Vagina (tissue), 2 donors: ENCODE results near the gene SMCR8. TPM values are rescaled to one million over a fixed set of nuclear protein-coding genes. Genes with fewer than 3 reads are reported as not detected.

Experiments
- DNase-seq, 2 donors: peaks; one replicate each; pipeline ENCODE4 v3.0.0-alpha.2; 2017; ENCODE audit errors: extremely low spot score in 2 of 2
- H3K27ac ChIP-seq: fragments of 200-600 bp; sonication (generic); one replicate; pipeline ENCODE4 v1.5.1; 2019
- H3K27me3 ChIP-seq: fragments of 200-600 bp; sonication (generic); one replicate; pipeline ENCODE4 v1.5.1; 2019
- H3K36me3 ChIP-seq, 2 donors: fragments of 200-600 bp; sonication (generic); one replicate each; pipeline ENCODE4 v1.5.1; 2017 to 2019
- H3K4me1 ChIP-seq: fragments of 200-600 bp; sonication (generic); one replicate; pipeline ENCODE4 v1.5.1; 2019
- H3K4me3 ChIP-seq, 2 donors: fragments of 200-600 bp; sonication (generic); 1 replicate in 1 of 2; 2 replicates in 1 of 2; pipeline ENCODE4 v1.5.1; 2016 to 2019
- H3K9me3 ChIP-seq: fragments of 200-600 bp; sonication (generic); one replicate; pipeline ENCODE4 v1.5.1; 2019
- CTCF ChIP-seq, 3 experiments: fragments of 450-650 bp in 2 of 3; fragments of 200-600 bp in 1 of 3; sonication (generic) in 1 of 3; IDR thresholded peaks; one replicate each; pipeline ENCODE4 v1.5.1; 2017 to 2019; ENCODE audit warnings: antibody characterized with exemption in 3 of 3, mild to moderate bottlenecking in 2 of 3, moderate library complexity in 2 of 3
- POLR2A ChIP-seq, 2 donors: fragments of 450-650 bp; IDR thresholded peaks; one replicate each; pipeline ENCODE4 v1.6.1; 2017; ENCODE audit warnings: antibody characterized with exemption in 2 of 2, mild to moderate bottlenecking in 2 of 2, moderate library complexity in 2 of 2
- POLR2AphosphoS5 ChIP-seq, 2 donors: sonication (generic); formaldehyde crosslinking; IDR thresholded peaks; one replicate each; pipeline ENCODE4 v1.9.0; 2017; ENCODE audit warnings: antibody characterized with exemption in 2 of 2, mild to moderate bottlenecking in 2 of 2, low read depth in 1 of 2; ENCODE audit not compliant: insufficient read depth in 1 of 2
- intact Hi-C: fragments of 100-400 bp; cut with DNase I; formaldehyde crosslinking; loops from one replicate; pipeline ENCODE4 v1.15.1; 2023
- total RNA-seq: library from RNA; depleted of rRNA; stranded (reverse); fragments of >200 nt; gene quantifications from one replicate; pipeline ENCODE4 v1.2.3, GENCODE V29; 2016

SMCR8 gene
- total RNA-seq, 1 donor from 2014 or later = 11.0 TPM

- TF ChIP-seq POLR2AphosphoS5 (IDR thresholded peaks at IDR 0.05; ENCODE audit: insufficient read depth in 1 of 2, low read depth in 1 of 2) = no peak
- TF ChIP-seq CTCF (IDR thresholded peaks at IDR 0.05) = no peak
- no peak for TF ChIP-seq POLR2A (IDR thresholded peaks at IDR 0.05)
- peaks cover 0 to 7% of the 10 kb centered on the region in 2 donors for H3K36me3 ChIP-seq
- peaks cover 22% of the 10 kb centered on the region for H3K4me1 ChIP-seq
- H3K27ac ChIP-seq = peak overlapping the region; percentile 89
- no peaks in the 10 kb centered on the region for H3K27me3 ChIP-seq
- intact Hi-C loops = no loop called here
- H3K9me3 ChIP-seq = no peaks in the 10 kb centered on the region
- DNase-seq = no peak
- H3K4me3 ChIP-seq = peak overlapping the region; percentile 80 to 87
Measured at GRCh38 chr17:18361837-18362697, 47.0 kb downstream of the SMCR8 start.

DNA sequence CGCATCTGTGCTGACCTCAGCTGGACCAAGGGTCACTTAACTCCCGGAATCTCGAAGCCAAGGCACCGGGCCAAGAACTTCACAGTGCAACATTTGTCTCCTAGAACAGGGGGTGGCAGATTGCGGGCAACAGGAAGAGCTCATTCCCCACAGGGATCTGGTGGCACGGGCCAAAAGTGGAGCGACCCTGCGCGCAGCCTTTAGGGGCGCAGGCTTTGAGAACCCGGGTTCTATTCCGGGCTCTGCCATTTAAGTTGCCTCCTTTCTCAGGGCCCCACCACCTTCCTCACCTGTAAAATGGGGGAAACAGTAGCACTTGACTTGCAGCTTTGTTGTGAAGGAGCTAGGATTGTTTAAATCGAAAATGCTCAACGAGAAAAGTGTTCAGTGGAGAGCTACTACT, 47.6 kb downstream of the SMCR8 start:
- peaks cover 0 to 7% of the 10 kb centered on the region in 2 donors for H3K36me3 ChIP-seq
- H3K27ac ChIP-seq = peak overlapping the region; percentile 89
- no peaks in the 10 kb centered on the region for H3K9me3 ChIP-seq
- H3K27me3 ChIP-seq = no peaks in the 10 kb centered on the region
- intact Hi-C loops = no loop called here
- peak overlapping the region; percentile 80 to 87 for H3K4me3 ChIP-seq
- TF ChIP-seq CTCF (IDR thresholded peaks at IDR 0.05) = no peak
- TF ChIP-seq POLR2A (IDR thresholded peaks at IDR 0.05) = no peak
- TF ChIP-seq POLR2AphosphoS5 (IDR thresholded peaks at IDR 0.05; ENCODE audit: insufficient read depth in 1 of 2, low read depth in 1 of 2) = no peak
- peaks cover 22% of the 10 kb centered on the region for H3K4me1 ChIP-seq
- no peak for DNase-seq

DNA sequence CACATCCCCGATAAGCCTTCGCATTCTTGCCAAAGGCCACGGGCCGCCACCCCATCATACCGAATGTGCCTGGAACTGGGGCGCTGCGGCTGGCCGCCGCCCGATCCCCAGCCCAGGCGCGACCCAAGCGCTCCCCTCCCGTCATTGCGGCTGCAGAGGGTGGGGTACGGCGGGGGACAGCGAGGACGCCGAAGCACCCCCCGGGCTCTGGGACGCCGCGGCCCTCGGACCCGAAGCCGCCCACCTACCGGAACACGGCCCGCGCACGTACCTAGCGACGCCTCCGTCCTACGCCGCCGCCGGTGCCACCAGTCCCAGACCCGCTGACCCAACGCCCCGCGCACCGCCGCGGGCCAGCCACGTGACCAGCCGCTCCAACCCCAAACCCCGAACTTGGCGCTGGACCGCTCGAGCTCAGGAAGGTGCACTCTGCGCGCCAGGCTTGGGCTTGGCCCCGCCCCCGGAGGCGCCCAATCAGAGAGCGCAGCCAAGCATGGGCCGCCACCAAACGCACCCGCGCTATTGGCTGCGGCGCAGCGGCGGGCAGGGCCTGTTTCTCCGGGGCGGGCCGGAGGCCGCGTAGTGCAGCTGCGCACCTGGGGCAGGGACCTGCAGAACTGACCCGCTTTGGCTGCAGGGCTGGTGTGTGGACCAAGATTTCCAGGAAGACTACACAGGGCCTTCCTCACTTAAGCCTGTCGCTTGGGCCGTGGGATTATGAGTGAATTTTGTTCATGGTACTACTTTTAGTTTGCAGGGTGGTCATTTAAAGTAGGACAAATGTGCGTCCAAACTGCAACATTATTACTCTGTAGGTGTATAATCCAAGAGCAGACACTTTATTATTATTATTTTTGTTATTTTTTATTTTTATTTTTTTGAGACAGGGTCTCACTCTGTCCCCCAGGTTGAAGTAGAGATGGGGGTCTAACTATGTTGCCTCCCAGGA, 48.3 kb downstream of the SMCR8 start, which contains the start of gene SHMT1:
Gene SHMT1 (minus strand): TSS at position 450 of the 949 bp plus-strand sequence. CDS start 7,569 bp downstream, outside the sequence.
- peak within 1 kb of the TSS; percentile 80 to 87 for H3K4me3 ChIP-seq
- no peaks in the 10 kb centered on the region for H3K9me3 ChIP-seq
- intact Hi-C loops = no loop called here
- H3K27ac ChIP-seq = peak within 1 kb of the TSS; percentile 89
- peak in 1 of 2 donors; percentile 94 for DNase-seq
- H3K4me1 ChIP-seq = peaks cover 22% of the 10 kb centered on the region
- H3K36me3 ChIP-seq = peaks cover 0 to 7% of the 10 kb centered on the region in 2 donors
- no peaks in the 10 kb centered on the region for H3K27me3 ChIP-seq
- peak; percentile 75 to 81 for TF ChIP-seq POLR2AphosphoS5 (IDR thresholded peaks at IDR 0.05; ENCODE audit: insufficient read depth in 1 of 2, low read depth in 1 of 2)
- TF ChIP-seq CTCF (IDR thresholded peaks at IDR 0.05) = no peak
- peak in 1 of 2 donors; percentile 47 for TF ChIP-seq POLR2A (IDR thresholded peaks at IDR 0.05)

DNA sequence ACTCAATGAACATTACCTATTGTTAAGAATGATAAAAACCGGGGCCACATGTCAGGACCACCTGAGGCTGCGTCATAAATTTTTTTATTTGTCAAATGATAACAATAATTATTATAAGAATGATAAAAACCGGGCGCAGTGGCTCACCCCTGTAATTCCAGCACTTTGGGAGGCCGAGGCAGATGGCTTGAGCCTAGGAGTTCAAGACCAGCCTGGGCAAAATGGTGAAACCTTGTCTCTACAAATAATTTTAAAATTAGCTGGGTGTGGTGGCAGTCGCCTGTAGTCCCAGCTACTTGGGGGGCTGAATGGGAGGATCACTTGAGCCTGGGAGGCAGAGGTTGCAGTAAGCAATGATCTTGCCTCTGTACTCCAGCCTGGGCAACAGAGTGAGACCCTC, 49.1 kb downstream of the SMCR8 start:
- TF ChIP-seq CTCF (IDR thresholded peaks at IDR 0.05) (no peak), POLR2A (IDR thresholded peaks at IDR 0.05) (no peak), POLR2AphosphoS5 (IDR thresholded peaks at IDR 0.05; ENCODE audit: insufficient read depth in 1 of 2, low read depth in 1 of 2) (no peak)
- peaks cover 0 to 7% of the 10 kb centered on the region in 2 donors for H3K36me3 ChIP-seq
- no peak overlapping the region for H3K4me3 ChIP-seq
- peaks cover 22% of the 10 kb centered on the region for H3K4me1 ChIP-seq
- no peaks in the 10 kb centered on the region for H3K27me3 ChIP-seq
- no peak for DNase-seq
- intact Hi-C loops = no loop called here
- H3K9me3 ChIP-seq = no peaks in the 10 kb centered on the region
- H3K27ac ChIP-seq = no peak overlapping the region
